Neutrophil (primary cell): ENCODE results near the gene ILK.

Experiments
- H3K27ac ChIP-seq: fragments of 200-600 bp; sonication (generic); 2 replicates; pipeline ENCODE4 v1.5.1; 2016; ENCODE audit warnings: mild to moderate bottlenecking, moderate library complexity
- H3K27me3 ChIP-seq: fragments of 200-600 bp; sonication (generic); 2 replicates; pipeline ENCODE4 v1.6.0; 2016; ENCODE audit warnings: mild to moderate bottlenecking
- H3K36me3 ChIP-seq: fragments of 200-600 bp; sonication (generic); 2 replicates; pipeline ENCODE4 v1.5.1; 2017
- H3K4me1 ChIP-seq, 2 experiments: fragments of 200-600 bp in 1 of 2; sonication (generic) in 1 of 2; 1 replicate in 1 of 2; 2 replicates in 1 of 2; pipeline versions ENCODE4 v1.5.1 to v1.6.1; 2013 to 2016; ENCODE audit warnings: low read depth in 1 of 2, low read length in 1 of 2, mild to moderate bottlenecking in 1 of 2, moderate library complexity in 1 of 2; ENCODE audit not compliant: control insufficient read depth in 1 of 2, insufficient read depth in 1 of 2
- H3K4me3 ChIP-seq, 2 experiments: fragments of 200-600 bp in 1 of 2; sonication (generic) in 1 of 2; 1 replicate in 1 of 2; 2 replicates in 1 of 2; pipeline ENCODE4 v1.5.1; 2013 to 2016; ENCODE audit warnings: low read depth in 1 of 2, low read length in 1 of 2, mild to moderate bottlenecking in 1 of 2, moderate library complexity in 1 of 2
- H3K9me3 ChIP-seq: fragments of 200-600 bp; sonication (generic); 2 replicates; pipeline ENCODE4 v1.5.1; 2016
- CTCF ChIP-seq: fragments of 200-600 bp; sonication (generic); IDR thresholded peaks from 2 replicates; pipeline ENCODE4 v1.5.1; 2016; ENCODE audit warnings: antibody characterized with exemption

Gene ILK

GRCh38 chr11:6598555-6598954 lies 5.0 kb upstream of the ILK start:
- H3K27me3 ChIP-seq: no peaks in the 10 kb centered on the region
- no peak overlapping the region for H3K4me3 ChIP-seq
- no peak overlapping the region for H3K27ac ChIP-seq
- H3K36me3 ChIP-seq: peaks cover 59% of the 10 kb centered on the region
- no peaks in the 10 kb centered on the region for H3K9me3 ChIP-seq
- no peak for TF ChIP-seq CTCF
- H3K4me1 ChIP-seq: peaks cover 16 to 20% of the 10 kb centered on the region in 2 experiments

- Histone ChIP-seq H3K4me1 (peaks cover 22 to 26% of the 10 kb centered on the region in 2 experiments), H3K36me3 (peaks cover 58% of the 10 kb centered on the region)
- no peak for TF ChIP-seq CTCF
Observed at GRCh38 chr11:6599449-6599848, 4.1 kb upstream of the ILK start.

GRCh38 chr11:6599881-6600390 lies 3.6 kb upstream of the ILK start:
- no peaks in the 10 kb centered on the region for H3K9me3 ChIP-seq
- no peak overlapping the region for H3K27ac ChIP-seq
- H3K4me3 ChIP-seq: no peak overlapping the region
- no peaks in the 10 kb centered on the region for H3K27me3 ChIP-seq
- TF ChIP-seq CTCF: no peak
- peaks cover 54% of the 10 kb centered on the region for H3K36me3 ChIP-seq
- H3K4me1 ChIP-seq: peaks cover 27 to 30% of the 10 kb centered on the region in 2 experiments

More at GRCh38 chr11:6599449-6599848, 4.1 kb upstream of the ILK start:
- no peaks in the 10 kb centered on the region for H3K27me3 ChIP-seq
- H3K27ac ChIP-seq: no peak overlapping the region
- H3K4me3 ChIP-seq: no peak overlapping the region
- no peaks in the 10 kb centered on the region for H3K9me3 ChIP-seq

- peaks cover 38 to 42% of the 10 kb centered on the region in 2 experiments for H3K4me1 ChIP-seq
- no peak overlapping the region for H3K27ac ChIP-seq
- no peaks in the 10 kb centered on the region for H3K27me3 ChIP-seq
- TF ChIP-seq CTCF: no peak
- peaks cover 50% of the 10 kb centered on the region for H3K36me3 ChIP-seq
- H3K9me3 ChIP-seq: no peaks in the 10 kb centered on the region
- no peak overlapping the region for H3K4me3 ChIP-seq
Observed at GRCh38 chr11:6601041-6601461, 2.5 kb upstream of the ILK start.

- Histone ChIP-seq H3K4me3 (peak overlapping the region; percentile 95), H3K4me1 (peaks cover 51 to 54% of the 10 kb centered on the region in 2 experiments), H3K9me3 (no peaks in the 10 kb centered on the region), H3K27ac (peak overlapping the region; percentile 98), H3K27me3 (no peaks in the 10 kb centered on the region), H3K36me3 (peaks cover 39% of the 10 kb centered on the region)
- TF ChIP-seq CTCF: no peak
Observed at GRCh38 chr11:6602096-6602940, 1.3 kb upstream of the ILK start.
